ENCODE data around the gene LAMA3.

Gene LAMA3

DNA sequence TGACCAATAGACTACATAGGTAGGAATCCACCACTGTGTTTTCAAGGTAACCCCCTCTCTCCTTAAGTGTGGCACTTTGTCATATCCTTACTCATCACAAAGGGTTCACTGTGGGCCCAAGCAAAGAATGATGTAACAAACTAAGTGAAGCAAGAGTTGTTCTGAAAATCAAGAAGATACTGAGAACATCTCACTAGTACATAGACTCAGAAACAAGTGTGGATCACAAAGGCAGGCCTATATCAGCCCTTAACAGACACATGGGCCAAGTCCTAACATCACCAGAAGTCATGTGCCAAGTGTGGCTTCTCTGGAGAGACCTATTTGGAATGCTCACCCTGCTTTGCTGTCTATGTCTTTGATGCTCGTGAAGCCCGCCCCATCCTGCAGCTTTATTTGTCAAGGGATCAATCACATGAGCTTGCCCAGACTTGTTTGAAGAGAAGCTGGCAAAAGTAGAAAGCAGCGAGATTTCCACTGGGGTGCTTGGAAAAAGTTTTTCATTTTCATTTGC, 194.1 kb downstream of the LAMA3 start:
- ChIA-PET POLR2A (no interaction called here), CTCF (interaction anchor here (0.5 to 0.6 kb wide), 4 partner anchors 21 to 1671 kb away, joined by 3 to 4 read pairs (median 3); no protein-coding TSS in a partner anchor)
- H3K27ac ChIP-seq (ENCODE audit: extremely low read depth, low read depth, low read length), result no peak overlapping the region
- no peak overlapping the region for H3K4me3 ChIP-seq (ENCODE audit: low read depth, low read length)
- peaks cover 5% of the 10 kb centered on the region; the same call in 1 of the 2 replicates for H3K4me1 ChIP-seq (ENCODE audit: control insufficient read depth, insufficient read depth, low read length)
- H3K9me3 ChIP-seq (ENCODE audit: control insufficient read depth, insufficient read depth, low read depth, low read length), result no peaks in the 10 kb centered on the region
- H3K36me3 ChIP-seq (ENCODE audit: control insufficient read depth in 2 of 2, insufficient read depth in 1 of 2, low read length in 2 of 2), result peaks cover 6 to 7% of the 10 kb centered on the region in 2 experiments; a peak in 2 of 3 replicates
- TF ChIP-seq ZNF394 (tag by site-specific recombination; IDR thresholded peaks at IDR 0.05; ENCODE audit: borderline replicate concordance) (peak; percentile 63), FEZF1 (tag by site-specific recombination; IDR thresholded peaks at IDR 0.05) (no peak), ZFP69B (tag by site-specific recombination; IDR thresholded peaks at IDR 0.05) (peak; percentile 56; the same call in 1 of the 2 replicates), KLF9 (tag by site-specific recombination; IDR thresholded peaks at IDR 0.05; ENCODE audit: low read depth) (peak; percentile 11; the same call in 1 of the 2 replicates), ZNF10 (tag by site-specific recombination; IDR thresholded peaks at IDR 0.05) (no peak), ZNF747 (tag by site-specific recombination; IDR thresholded peaks at IDR 0.05) (no peak), ZBTB20 (tag by site-specific recombination; IDR thresholded peaks at IDR 0.05) (no peak)
- TF ChIP-seq, protein P1, sequence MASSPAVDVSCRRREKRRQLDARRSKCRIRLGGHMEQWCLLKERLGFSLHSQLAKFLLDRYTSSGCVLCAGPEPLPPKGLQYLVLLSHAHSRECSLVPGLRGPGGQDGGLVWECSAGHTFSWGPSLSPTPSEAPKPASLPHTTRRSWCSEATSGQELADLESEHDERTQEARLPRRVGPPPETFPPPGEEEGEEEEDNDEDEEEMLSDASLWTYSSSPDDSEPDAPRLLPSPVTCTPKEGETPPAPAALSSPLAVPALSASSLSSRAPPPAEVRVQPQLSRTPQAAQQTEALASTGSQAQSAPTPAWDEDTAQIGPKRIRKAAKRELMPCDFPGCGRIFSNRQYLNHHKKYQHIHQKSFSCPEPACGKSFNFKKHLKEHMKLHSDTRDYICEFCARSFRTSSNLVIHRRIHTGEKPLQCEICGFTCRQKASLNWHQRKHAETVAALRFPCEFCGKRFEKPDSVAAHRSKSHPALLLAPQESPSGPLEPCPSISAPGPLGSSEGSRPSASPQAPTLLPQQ (tag by site-specific recombination; IDR thresholded peaks at IDR 0.05), result peak; percentile 93

DNA sequence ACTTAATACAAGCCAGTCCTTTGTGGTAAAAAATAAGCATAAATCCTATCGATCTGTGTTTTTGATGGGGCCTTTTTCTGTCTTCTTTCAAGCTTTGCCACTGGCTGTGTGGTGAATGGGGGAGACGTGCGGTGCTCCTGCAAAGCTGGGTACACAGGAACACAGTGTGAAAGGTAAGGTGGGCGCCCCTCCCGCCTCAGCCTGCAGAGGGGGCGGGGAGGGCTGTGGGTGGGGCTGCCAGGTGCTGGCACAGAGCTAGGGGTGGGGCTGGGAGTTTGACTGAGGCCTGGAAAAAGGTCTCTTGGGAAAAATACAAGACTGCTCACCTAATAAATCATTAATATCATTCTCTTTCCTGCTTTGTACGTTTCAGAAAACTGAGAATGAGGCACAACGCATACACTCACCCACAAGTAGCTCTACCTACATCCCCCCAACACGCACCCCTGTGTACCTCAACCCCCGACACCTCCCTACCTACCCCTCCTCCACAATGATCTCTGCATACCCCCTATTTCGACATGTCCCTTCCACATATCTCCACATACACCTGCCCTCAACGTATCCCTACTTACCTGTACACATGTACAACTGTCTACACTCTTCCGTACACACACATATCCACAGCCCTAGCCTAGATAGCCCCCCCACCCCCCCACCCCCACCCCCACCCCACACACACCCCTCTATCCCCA, 195.6 kb downstream of the LAMA3 start:
- CTCF ChIA-PET, result interaction anchor here (0.6 to 1.3 kb wide), 4 partner anchors 34 to 1137 kb away, joined by 3 to 8 read pairs (median 5); no protein-coding TSS in a partner anchor
- POLR2A ChIA-PET, result no interaction called here

GRCh38 chr18:23885750-23886149, 196.5 kb downstream of the LAMA3 start:
- Histone ChIP-seq H3K4me3 (ENCODE audit: low read depth, low read length) (no peak overlapping the region), H3K4me1 (ENCODE audit: control insufficient read depth, insufficient read depth, low read length) (peaks cover 5% of the 10 kb centered on the region; the same call in 1 of the 2 replicates), H3K36me3 (ENCODE audit: control insufficient read depth in 2 of 2, insufficient read depth in 1 of 2, low read length in 2 of 2) (peaks cover 2 to 7% of the 10 kb centered on the region in 2 experiments; a peak in 2 of 3 replicates), H3K27ac (ENCODE audit: extremely low read depth, low read depth, low read length) (no peak overlapping the region), H3K9me3 (ENCODE audit: control insufficient read depth, insufficient read depth, low read depth, low read length) (no peaks in the 10 kb centered on the region)
- ChIA-PET CTCF (interaction anchor here (0.6 to 1.3 kb wide), 2 partner anchors 33 to 428 kb away, joined by 3 to 7 read pairs; no protein-coding TSS in a partner anchor), POLR2A (no interaction called here)
- TF ChIP-seq ZNF664 (tag by site-specific recombination; IDR thresholded peaks at IDR 0.05) (0 out of 2 replicates have a peak, but pooled peaks have one; percentile 19), MEIS1 (CRISPR knock-in tag; IDR thresholded peaks at IDR 0.05; ENCODE audit: borderline replicate concordance) (no peak), ZBTB1 (tag by site-specific recombination; IDR thresholded peaks at IDR 0.05) (no peak), ZNF423 (tag by site-specific recombination; IDR thresholded peaks at IDR 0.05) (no peak), ZBTB48 (tag by site-specific recombination; IDR thresholded peaks at IDR 0.05) (no peak)

More for the DNA sequence above, 195.6 kb downstream of the LAMA3 start:
- peaks cover 0 to 7% of the 10 kb centered on the region in 2 experiments; a peak in 1 of 3 replicates for H3K36me3 ChIP-seq (ENCODE audit: control insufficient read depth in 2 of 2, insufficient read depth in 1 of 2, low read length in 2 of 2)
- H3K27ac ChIP-seq (ENCODE audit: extremely low read depth, low read depth, low read length), result 0 out of 2 replicates have a peak overlapping the region, but pooled peaks have one; percentile 1
- H3K4me3 ChIP-seq (ENCODE audit: low read depth, low read length), result no peak overlapping the region
- no peaks in the 10 kb centered on the region for H3K9me3 ChIP-seq (ENCODE audit: control insufficient read depth, insufficient read depth, low read depth, low read length)
- peaks cover 5% of the 10 kb centered on the region; the same call in 1 of the 2 replicates for H3K4me1 ChIP-seq (ENCODE audit: control insufficient read depth, insufficient read depth, low read length)
- TF ChIP-seq ZFHX2 (tag by site-specific recombination; conservative IDR thresholded peaks at IDR 0.05) (0 out of 2 replicates have a peak, but pooled peaks have one; percentile 19), KLF9 (tag by site-specific recombination; IDR thresholded peaks at IDR 0.05; ENCODE audit: low read depth) (peak; percentile 33; the same call in 1 of the 2 replicates), ZNF394 (tag by site-specific recombination; IDR thresholded peaks at IDR 0.05; ENCODE audit: borderline replicate concordance) (no peak), ZBTB17 (tag by site-specific recombination; IDR thresholded peaks at IDR 0.05) (no peak), KLF1 (tag by site-specific recombination; IDR thresholded peaks at IDR 0.05) (peak; percentile 73)
